ENCODE results near the gene NEDD8.
"Not testable (repeated sequence)": the region's sequence is repeated elsewhere in the genome, so short reads cannot be mapped to it uniquely, and the experiment has no call there.

Gene NEDD8

DNA sequence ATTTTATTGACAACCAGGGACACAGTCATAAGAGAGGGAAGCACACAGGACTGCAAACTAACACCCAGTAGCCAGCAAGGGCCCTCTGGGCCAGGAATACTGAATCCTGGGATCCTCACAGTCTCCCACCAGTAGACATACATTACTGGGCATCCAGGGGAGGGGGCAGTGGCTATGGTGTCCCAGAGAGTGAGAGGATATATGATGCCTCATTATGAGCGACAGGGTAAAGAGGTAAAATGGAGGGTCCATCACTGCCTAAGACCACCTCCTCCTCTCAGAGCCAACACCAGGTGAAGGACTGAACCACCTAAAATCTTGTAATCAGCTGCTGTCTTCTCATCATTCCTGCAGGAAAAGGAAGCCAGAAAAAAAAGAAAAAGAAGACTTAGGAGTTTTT is 15.3 kb downstream of the NEDD8 start:
- DNase-seq, result not testable (repeated sequence)

DNA sequence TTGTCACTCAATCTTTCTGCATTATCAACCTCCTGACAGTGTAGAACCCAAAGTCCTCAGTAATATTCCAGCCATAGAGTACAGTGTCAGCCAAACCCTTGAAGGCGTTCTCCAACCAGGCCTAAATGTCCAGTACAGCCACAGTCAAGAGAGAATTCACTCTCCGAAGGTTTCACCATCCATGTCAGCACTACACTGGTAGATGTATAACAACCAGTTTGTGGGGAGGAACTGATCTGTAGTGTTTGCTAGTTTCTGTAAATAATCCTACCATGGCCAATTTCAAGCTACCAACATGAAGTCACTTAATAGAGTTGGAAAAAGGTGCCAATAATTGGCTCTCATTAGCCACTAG is 15.8 kb downstream of the NEDD8 start:
- no peak for DNase-seq

DNA sequence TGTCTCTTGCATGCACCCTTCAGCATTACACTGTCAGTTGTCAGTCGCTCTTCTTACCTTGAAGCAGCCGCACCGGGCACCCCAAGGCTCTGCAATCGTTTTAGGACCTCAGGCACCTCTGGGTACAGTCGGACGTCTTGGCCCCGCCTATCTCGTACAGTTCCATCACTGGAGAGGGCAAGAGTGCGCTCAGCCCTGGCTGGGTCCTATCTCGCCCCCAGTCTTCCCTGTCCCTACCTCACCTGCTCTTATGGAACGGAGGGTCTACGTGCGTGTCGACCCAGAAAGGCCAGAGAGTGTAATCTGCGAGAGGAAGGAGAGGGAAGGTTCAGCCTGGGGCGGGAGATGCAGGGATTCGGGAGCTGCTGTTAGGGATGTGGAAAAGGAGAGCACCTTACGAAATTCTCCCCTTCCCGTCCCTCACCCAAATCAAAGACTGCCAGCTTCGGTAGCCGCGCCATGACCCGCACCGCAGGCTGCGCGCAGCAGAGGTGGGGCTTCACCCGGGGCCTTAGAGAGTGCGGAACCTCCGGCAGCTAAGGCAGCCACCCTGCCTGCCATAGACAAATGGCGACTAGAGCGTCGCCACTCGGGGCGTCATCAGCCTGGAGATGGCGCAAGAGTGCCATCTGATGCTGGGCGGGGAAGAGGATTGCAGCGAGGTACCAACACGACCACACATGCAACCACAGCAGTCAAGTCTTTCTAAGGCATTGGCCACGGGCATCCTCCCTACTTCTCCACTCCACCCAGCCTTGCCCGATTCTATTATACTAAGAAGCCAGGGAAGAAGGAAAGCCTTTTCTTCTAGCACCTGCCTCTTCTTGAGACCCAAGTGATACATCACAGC is 16.4 kb downstream of the NEDD8 start, which contains the start of gene MDP1:
MDP1 (minus strand) TSS at position 572 of the 850 bp plus-strand sequence; CDS start at position 461, 111 bp downstream.
- DNase-seq, result peak; percentile 92

DNA sequence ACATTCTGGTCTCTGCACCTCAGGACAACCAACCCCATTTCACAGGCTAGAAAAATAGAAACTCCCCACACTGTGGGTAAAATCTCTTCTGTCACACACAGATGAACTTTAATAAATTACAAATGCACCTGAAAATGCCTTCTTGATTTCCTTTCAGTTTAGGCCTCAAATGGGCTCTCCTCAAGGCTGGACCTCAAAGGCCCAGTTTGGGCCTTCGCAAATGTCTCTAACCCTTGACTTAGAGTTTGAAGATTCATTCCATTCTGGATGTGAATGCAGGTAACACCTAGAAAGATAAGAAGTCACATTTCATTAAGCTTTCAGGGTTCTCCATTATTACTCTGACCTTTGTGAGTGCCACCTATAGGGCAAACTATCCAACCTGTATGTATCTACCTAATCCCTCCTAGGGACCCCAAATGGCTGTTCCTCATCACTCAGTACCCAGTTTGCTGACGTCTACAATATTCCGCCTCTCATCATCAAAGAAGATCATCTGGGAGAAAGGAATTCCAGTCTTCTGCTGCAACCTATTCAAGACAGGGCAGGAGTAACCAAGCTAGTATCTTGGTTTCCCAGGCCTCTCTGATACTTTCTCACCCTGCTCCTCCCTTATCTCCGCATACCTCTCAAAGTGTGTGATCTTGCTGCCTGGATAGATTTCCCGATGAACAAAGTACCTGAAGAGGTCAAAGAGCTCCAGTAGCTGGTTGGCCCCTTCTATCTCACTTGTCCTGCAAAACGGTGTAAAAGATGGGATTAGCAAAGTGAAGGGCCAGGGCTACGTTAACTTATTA is 18.1 kb downstream of the NEDD8 start:
- DNase-seq, result no peak

DNA sequence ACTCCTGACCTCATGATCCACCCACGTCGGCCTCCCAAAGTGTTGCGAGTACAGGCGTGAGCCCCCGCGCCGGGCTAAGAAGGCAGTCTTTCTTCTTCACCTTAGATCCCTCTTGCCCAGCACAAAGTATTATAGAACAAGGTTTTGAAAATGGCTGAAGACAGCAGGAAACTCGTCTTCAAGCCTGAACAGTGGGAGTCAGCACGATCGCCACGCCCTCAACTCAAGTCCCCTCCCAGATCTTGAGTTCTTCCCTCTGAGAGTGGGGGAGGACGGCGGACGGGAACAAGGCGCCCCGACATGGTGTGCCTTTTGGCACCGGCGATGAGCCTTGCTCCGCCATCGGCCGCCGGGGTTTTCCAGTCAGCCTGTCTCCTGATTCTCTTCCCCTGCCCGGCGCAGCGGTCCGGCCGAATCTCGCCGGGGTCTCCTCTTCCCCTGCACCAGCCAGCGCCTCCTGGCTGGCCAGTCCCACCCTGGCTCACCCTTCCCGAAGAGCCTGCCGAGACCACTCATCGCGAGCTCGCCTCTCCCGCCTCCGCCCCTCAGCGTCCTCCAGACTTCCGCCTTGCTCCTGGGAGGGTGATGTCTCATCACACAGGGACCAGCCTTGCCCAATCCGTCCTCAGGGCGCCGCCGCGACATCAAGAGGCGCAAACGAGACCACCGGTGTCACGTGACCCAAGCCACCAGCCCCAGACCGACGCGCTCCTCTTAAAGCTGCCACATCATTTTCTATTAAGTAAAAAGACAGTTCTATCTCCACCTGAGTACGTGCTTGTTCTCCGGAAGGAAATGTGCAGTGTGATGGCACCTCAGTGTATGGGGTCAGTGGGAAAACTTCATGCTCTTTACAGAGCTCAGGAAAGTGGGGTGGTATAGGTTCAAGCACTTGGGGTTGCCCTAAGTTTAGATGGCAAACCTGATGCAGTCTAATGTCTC is 19.0 kb downstream of the NEDD8 start, which contains the start of gene CHMP4A:
CHMP4A (minus strand) TSS at position 565 of the 942 bp plus-strand sequence; CDS start at position 516, 49 bp downstream.
- DNase-seq, result peak; percentile 96

DNA sequence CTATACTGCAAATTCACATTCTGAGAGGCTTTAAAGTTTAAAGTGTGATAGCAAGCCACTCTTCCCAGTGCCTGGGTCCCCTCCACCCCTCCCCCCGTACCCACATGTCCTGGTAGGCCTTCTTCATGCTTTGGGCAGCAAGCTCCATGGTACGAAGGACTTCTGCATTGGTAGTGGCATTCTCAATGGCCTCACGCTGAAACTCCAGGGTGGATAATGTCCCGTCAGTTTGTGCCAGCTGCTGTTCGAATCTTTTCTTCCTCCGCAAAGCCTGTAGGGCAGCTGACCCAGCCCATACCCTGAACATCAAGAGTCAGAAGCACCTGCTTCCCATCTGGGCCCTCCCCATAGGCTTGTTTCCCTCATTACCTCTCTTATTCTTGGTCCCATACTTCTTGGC is 20.9 kb downstream of the NEDD8 start:
- DNase-seq, result no peak

DNA sequence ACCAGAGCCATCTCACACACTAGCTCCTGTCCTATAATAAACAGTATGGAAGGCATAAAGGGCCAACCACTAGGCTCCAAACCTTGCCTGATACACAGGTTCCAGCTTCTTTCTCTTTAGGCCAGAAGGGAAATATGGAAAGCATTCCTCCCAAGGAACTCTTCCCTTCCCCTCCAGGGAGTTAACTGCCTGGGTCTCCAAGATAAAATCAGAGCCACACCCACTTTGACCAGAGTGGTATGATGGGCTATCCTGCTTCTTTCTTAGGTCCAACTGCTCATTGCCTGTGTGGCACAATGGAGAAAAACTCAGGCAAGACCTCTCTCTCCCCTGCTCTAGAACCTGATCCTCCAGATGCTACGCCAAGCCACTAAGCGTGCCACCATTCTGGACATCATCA is 24.5 kb downstream of the NEDD8 start:
- DNase-seq, result no peak

DNA sequence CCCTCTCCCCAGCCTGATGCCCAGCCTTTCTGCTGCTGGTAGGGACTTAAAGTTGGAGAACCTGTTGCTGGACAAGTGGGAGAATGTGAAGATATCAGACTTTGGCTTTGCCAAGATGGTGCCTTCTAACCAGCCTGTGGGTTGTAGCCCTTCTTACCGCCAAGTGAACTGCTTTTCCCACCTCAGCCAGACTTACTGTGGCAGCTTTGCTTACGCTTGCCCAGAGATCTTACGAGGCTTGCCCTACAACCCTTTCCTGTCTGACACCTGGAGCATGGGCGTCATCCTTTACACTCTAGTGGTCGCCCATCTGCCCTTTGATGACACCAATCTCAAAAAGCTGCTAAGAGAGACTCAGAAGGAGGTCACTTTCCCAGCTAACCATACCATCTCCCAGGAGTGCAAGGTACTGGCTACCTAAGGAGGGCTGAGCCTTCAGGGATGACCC is 25.0 kb downstream of the NEDD8 start:
- DNase-seq, result no peak

DNA sequence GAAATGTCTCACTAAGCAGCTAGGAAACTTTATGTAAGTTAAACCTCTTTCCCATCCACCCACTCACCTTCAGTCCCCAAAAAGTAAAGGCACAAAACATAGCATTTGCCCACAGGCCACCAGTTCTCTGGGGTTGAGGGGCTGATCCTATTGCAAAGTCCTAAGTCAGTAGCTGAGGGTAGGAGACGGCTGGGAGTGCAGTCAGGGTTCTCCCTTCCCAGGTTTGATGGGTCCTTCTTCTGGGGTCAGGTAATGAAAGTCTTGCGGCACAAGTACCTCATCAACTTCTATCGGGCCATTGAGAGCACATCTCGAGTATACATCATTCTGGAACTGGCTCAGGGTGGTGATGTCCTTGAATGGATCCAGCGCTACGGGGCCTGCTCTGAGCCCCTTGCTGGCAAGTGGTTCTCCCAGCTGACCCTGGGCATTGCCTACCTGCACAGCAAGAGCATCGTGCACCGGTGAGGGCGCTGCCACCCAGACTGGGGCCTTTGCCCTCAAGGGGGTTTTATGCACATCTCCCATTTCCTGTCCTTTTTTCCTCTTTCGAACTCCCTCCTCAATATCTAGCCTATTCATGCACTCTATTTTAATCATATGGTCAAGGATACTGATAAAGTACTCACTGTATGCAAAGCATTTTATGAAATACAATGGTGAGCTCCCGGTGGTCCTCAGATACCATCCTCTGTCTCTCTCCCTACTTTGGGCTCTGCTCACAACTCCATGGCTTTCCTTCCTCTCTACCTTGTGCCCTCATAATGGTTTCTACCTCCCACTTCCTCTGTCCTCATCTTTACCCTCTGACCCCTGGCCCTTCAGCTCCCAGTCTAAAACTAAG is 25.7 kb downstream of the NEDD8 start:
- no peak for DNase-seq

DNA sequence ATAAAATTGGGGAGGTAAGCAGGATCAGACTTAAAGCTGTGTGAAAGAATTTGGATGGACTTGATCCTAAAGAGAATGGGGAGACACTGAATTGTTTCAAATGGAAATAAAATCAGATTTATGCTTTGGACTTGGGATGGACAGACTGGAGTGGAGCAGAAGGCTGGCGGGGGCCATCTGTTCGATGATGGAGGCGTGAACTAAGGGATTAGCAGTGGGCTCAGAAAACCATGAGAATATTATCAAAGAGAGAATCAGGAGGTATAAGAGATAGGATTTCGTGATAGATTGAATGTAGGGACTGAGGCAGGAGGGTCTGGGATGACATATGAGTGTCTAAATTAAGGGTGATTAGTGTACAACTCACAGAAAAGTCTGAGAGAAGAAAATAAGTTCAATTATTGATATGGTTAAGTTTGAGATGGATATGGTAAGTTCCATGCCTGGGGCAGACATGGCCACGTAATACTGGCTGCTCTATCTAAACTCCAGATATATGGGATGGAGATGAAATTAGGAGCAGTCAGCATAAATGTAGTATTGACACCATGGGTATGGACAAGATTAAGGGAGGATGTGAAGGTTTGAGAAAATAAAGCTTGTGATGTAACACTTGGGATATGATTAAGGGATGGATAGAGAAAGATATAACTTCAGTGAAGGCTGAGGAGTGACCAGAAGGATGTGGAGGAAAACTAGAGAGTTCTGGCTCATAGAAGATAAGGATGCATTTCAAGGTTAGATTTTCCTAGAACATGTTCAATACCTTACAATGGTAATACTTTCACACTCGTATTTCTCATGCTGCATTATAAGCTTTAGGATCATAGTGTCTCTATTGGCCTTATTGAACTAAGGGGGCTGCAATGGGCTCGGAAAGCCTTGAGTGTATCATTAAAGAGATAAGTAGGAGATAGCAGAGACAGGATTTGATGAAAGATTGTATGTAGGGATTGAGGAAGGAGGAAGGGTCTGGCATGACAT is 27.7 kb downstream of the NEDD8 start:
- DNase-seq, result no peak

DNA sequence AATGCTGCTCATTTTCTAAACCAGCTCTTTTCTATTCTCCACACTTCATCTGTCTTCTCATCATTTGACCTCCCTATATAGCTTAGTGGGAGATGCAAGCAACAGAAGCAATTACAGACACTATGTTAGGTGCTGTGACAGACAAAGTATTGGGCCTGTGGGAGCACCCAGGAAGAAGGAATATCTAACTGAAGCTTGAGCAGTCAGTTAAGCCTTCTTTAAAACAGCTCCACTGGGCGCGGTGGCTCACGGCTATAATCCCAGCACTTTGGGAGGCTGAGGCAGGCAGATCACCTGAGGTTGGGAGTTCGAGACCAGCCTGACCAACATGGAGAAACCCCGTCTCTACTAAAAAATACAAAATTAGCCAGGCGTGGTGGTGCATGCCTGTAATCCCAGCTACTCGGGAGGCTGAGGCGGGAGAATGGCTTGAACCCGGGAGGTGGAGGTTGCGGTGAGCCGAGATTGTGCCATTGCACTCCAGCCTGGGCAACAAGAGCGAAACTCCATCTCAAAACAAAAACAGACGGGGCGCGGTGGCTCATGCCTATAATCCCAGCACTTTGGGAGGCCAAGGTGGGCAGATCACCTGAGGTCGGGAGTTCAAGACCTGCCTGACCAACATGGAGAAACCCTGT is 28.8 kb downstream of the NEDD8 start:
- DNase-seq, result not testable (repeated sequence)

DNA sequence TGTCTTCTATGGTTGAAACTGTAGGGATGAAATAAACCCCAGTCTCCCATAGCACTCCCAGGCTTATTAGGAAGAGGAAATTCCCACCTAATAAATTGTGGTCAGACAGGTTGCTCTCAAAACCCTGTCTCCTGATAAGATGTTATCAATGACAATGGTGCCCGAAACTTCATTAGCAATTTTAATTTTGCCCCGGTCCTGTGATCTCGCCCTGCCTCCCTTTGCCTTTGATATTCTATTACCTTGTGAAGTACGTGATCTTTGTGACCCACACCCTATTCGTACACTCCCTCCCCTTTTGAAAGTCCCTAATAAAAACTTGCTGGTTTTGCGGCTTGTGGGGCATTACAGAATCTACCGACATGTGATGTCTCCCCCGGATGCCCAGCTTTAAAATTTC is 29.6 kb downstream of the NEDD8 start:
- DNase-seq, result not testable (repeated sequence)

DNA sequence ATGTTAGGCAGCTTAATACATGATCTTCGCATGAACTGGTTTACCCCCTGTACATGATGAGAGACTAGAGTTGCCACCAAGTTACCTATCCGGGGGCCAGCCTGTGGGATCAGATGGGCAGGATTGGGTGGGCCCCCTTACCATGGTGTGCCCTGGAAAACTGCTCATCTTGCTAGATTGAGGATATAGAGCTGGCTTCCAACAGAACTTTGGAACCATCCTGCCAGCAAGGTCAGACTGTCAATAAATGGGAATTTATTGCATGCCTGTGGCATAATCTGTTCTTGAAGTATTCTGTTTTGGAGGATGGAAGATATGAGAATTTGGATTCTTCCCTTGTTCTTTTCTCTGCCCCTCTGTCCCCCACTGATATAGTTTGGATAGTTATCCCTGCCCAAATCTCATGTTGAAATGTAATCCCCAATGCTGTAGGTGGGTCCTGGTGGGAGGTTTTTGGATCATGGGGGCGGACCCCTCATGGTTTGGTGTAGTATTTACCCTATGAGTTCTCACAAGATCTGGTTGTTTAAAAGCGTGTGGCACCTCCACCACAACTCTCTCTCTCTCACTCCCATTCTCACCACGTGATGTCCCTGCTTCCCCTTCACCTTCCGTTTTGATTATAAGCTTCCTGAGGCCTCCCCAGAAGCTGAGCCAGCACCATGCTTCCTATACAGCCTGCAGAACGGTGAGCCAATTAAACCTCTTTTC is 33.2 kb downstream of the NEDD8 start:
- no peak for DNase-seq

DNA sequence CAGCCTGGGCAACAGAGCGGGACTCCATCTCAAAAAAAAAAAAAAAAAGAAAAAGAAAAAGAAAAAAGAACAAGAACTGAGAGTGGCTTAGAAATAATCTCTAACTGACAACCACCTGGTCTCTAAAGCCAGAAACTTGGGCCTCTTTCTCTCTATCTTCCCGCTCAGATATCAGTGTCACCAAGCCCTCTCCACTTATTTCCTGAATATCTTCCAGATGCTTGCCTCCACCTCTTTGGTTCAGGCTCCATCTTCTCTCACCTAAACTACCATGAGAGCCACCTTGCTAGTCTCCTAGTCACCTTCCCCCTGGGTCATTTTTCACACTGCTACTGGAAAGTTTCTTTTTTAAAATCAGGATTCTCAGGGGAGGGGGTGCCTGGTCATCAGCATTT is 35.1 kb downstream of the NEDD8 start:
- no peak for DNase-seq

DNA sequence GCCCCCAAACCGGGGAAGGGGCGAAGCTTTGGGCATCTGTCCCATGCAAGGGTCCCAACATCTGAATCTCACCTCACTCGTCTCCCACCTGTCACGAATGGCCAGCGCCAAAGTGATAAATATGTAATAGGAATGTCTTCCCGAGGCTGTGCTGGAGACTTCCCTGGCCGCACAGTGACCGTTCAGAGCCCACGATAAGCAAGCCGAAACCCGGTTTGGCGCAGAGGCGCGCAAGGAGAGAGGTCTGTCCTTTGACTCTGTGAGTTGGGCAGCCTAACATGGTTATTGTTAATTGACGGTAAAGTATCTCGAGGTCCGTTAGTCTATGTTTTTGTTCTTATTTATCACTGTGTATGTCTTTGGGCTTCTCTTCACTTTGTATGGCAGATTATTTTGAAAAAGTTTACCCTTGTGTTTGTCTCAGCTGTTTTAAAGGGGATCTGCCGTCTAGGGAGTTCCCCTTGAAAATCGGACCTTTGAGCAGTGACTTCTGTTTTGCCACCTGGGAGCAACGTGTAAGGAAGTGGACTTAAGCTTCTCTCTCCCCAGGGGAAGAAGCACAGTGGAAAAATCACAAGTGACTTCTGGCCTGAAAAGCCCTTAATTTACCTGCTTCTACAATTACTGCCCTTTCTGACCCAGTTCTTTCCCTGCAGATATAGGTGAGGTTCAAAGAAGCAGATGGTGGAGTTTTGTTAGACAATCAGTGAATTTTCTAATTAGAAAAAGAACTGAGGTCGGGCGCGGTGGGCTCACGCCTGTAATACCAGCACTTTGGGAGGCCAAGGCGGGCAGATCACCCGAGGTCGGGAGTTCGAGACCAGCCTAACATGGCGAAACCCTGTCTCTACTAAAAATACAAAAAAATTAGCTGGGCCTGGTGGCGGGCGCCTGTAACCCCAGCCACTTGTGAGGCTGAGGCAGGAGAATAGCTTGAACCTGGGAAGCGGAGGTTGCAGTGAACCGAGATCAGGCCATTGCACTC is 35.8 kb downstream of the NEDD8 start:
- peak; percentile 16 for DNase-seq

DNA sequence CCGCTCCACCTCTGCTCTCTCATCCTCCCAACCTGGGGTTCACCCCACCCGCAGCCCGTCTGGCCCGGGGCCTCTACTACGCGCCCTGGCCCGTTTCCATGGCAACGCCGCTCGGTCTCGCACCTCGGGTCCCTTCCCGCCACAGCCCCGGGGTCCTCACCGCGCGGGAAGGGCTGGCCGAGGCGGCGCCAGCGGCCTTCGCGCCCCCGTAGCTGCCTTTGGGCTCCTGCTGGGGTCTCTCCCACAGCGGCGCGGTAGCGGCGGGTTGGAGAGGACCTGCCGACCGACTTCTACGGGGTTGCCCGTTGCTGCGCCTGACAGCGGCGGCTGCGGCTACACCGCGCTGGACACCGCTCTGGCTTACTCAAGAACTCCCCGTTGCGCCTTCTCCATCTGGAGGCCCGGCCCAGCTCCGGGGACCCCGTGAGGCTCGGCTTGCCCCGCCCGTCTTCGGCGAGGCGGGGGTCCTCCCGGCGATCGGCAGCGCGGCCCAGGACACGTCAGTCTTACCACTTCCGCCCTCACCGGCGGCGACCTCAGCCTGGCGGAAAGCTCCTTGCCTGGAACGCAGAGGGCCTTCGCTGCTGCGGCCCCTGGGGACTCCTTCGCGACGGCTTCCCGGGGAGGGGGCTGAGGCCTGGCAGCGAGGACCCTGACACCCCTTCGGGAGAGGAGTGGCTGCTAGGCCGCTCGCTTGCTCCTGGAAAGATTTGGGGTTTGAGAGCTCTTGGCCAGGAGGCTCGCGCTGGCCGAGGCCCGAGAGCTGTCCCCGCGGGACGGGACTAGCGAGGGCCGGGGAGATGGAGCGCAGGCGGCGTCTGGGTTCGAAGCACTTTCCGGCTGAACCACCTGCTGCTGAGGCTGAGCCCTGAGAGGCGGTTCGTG is 36.7 kb downstream of the NEDD8 start, which contains the start of gene TM9SF1:
TM9SF1 (minus strand) TSS at position 256 of the 885 bp plus-strand sequence. CDS start 422 bp downstream, outside the sequence.
- peak; percentile 92 for DNase-seq

DNA sequence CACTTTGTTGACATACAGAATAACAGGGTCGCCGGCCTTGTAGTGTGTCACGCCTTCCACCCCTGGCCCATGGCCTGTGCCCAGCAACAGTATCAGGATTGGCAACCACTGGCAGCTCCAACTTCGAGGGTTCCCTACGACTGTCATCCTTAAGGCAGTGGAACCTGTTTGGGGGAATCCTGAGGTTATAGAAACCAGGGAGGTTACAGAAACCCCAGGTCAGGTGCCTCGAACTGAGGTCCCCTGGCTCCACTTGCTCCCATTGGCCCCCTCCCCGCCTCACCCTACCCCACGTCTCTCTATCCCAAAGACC is 37.3 kb downstream of the NEDD8 start:
- no peak for DNase-seq

Data from CD4-positive, alpha-beta T cell treated with Interleukin-12 subunit alpha and Interleukin-12 subunit beta, for 1 hour (primary cell).